K562 (cell line): Measurements from ENCODE around the gene HES4. TPM values are rescaled to one million over a fixed set of nuclear protein-coding genes. Genes with fewer than 3 reads are reported as not detected.

Source experiments
- ATAC-seq: fragments of 200-7000 bp; cut with Tn5 transposase; 3 replicates; pipeline ENCODE4 v1.9.1; 2020; ENCODE audit warnings: moderate library complexity
- BruUV-seq: library from RNA; stranded (reverse); fragments of 400-500 nt; replicated peaks from 2 replicates; lab custom pipeline; 2021; lab: Mats Ljungman, UMichigan
- CTCF ChIA-PET: fragments of 300-600 bp; formaldehyde crosslinking; extraction: SDS; loops from one replicate; lab custom pipeline; 2021; ENCODE audit warnings: low intra/inter-chr PET ratio; lab: Yijun Ruan, JAX
- POLR2A ChIA-PET: fragments of 300-600, 350-650 bp; sonication (Branson Sonifier 250); formaldehyde crosslinking; extraction: SDS; loops from one replicate; lab custom pipeline; 2021; ENCODE audit warnings: antibody characterized with exemption, inconsistent platforms; lab: Yijun Ruan, JAX
- DNase-seq, 4 experiments: peaks; one replicate each; pipeline versions ENCODE4 v3.0.0 to v3.0.0-alpha.2; 2011 to 2018; ENCODE audit warnings: low spot score in 3 of 4, mixed read lengths in 3 of 4; ENCODE audit errors: extremely low read depth in 1 of 4
- FAIRE-seq: peaks from 2 replicates; lab custom pipeline; 2011; peaks lifted over from hg19 to GRCh38; lab: Jason Lieb, UNC
- H2AFZ ChIP-seq: 2 replicates; pipeline ENCODE4 v1.6.0; 2011; ENCODE audit warnings: low read depth, low read length, control low read depth, inconsistent platforms
- H3K27ac ChIP-seq: fragments of 200-600 bp; 3 replicates; pipeline ENCODE4 v1.8.0; 2011; ENCODE audit warnings: low read depth, mild to moderate bottlenecking, control low read depth, inconsistent platforms, low read length, moderate library complexity, mixed read lengths; ENCODE audit errors: extremely low read depth
- H3K27me3 ChIP-seq, 2 experiments: fragments of 300-600 bp in 1 of 2; 2 replicates in 1 of 2; 3 replicates in 1 of 2; pipeline versions ENCODE4 v1.6.0 to v1.8.0; 2011; ENCODE audit warnings: inconsistent platforms in 2 of 2, low read length in 2 of 2, mild to moderate bottlenecking in 1 of 2, mixed read lengths in 1 of 2, moderate library complexity in 1 of 2; ENCODE audit not compliant: control insufficient read depth in 2 of 2, insufficient read depth in 2 of 2
- H3K36me3 ChIP-seq: fragments of 300-600 bp; 3 replicates; pipeline ENCODE4 v1.8.0; 2011; ENCODE audit warnings: mild to moderate bottlenecking, low read length, inconsistent platforms; ENCODE audit not compliant: control insufficient read depth, insufficient read depth
- H3K4me1 ChIP-seq, 2 experiments: fragments of 200-600 bp in 1 of 2; replicated peaks in 1 of 2; 2 replicates in 1 of 2; 3 replicates in 1 of 2; pipeline versions ENCODE4 v1.5.1 to v1.8.0; 2011; ENCODE audit warnings: inconsistent platforms in 2 of 2, low read length in 2 of 2, mild to moderate bottlenecking in 1 of 2, mixed read lengths in 1 of 2, moderate library complexity in 1 of 2; ENCODE audit not compliant: control insufficient read depth in 2 of 2, insufficient read depth in 2 of 2
- H3K4me2 ChIP-seq: 2 replicates; pipeline ENCODE4 v1.6.1; 2011; ENCODE audit warnings: low read length, control low read depth, inconsistent platforms, mixed read lengths; ENCODE audit not compliant: insufficient read depth
- H3K4me3 ChIP-seq: fragments of 200-600 bp; sonication (generic), shearing (Covaris generic); 2 replicates; pipeline ENCODE4 v1.5.1; 2016; ENCODE audit warnings: control low read depth, inconsistent platforms
- H3K79me2 ChIP-seq: fragments of 200-600 bp; 3 replicates; pipeline ENCODE4 v1.8.0; 2011; ENCODE audit warnings: low read length, inconsistent platforms; ENCODE audit not compliant: control insufficient read depth, insufficient read depth
- H3K9ac ChIP-seq, 2 experiments: 2 replicates each; pipeline versions ENCODE4 v1.6.0 to v1.6.1; 2011; ENCODE audit warnings: low read depth in 2 of 2, low read length in 2 of 2, control low read depth in 1 of 2, inconsistent platforms in 1 of 2, mild to moderate bottlenecking in 1 of 2, mixed read lengths in 1 of 2; ENCODE audit not compliant: insufficient read depth in 1 of 2
- H3K9me1 ChIP-seq: one replicate; pipeline ENCODE4 v1.6.0; 2011; ENCODE audit warnings: inconsistent platforms, mild to moderate bottlenecking, low read length, moderate library complexity; ENCODE audit not compliant: control insufficient read depth, insufficient read depth
- H3K9me3 ChIP-seq: replicated peaks from 2 replicates; pipeline ENCODE4 v1.5.1; 2011; ENCODE audit warnings: low read depth, low read length, inconsistent platforms; ENCODE audit not compliant: control insufficient read depth, insufficient read depth
- H4K20me1 ChIP-seq: replicated peaks from 2 replicates; pipeline ENCODE4 v1.6.1; 2011; ENCODE audit warnings: low read length, inconsistent platforms, mixed read lengths; ENCODE audit not compliant: control insufficient read depth, insufficient read depth
- COPS2 ChIP-seq: fragments of 450-650 bp; conservative IDR thresholded peaks from 2 replicates; pipeline ENCODE4 v1.6.1; 2016; ENCODE audit warnings: mild to moderate bottlenecking, moderate library complexity
- CREB1 ChIP-seq, 2 experiments: sonication (generic) in 1 of 2; formaldehyde crosslinking in 1 of 2; IDR thresholded peaks; 2 replicates each; pipeline versions ENCODE4 v1.6.1 to v1.8.0; 2012 to 2022; ENCODE audit warnings: inconsistent platforms in 1 of 2, mild to moderate bottlenecking in 1 of 2, missing genetic modification reagents in 1 of 2, moderate library complexity in 1 of 2
- HMGN3 ChIP-seq: IDR thresholded peaks from 2 replicates; pipeline ENCODE4 v1.6.1; 2011; ENCODE audit warnings: borderline replicate concordance, low read depth, mild to moderate bottlenecking, mixed read lengths, low read length; ENCODE audit not compliant: insufficient read length; ENCODE audit errors: extremely low read depth
- HNRNPH1 ChIP-seq: fragments of 200-400 bp; formaldehyde crosslinking; optimal IDR thresholded peaks from 2 replicates; pipeline ENCODE3; 2017; ENCODE audit warnings: low read depth, mild to moderate bottlenecking, low read length, moderate library complexity
- KAT8 ChIP-seq: fragments of 450-650 bp; IDR thresholded peaks from 2 replicates; pipeline ENCODE4 v1.6.1; 2016; ENCODE audit warnings: low read depth, mild to moderate bottlenecking
- PHF20 ChIP-seq: fragments of 450-650 bp; IDR thresholded peaks from 2 replicates; pipeline ENCODE4 v1.6.1; 2018; ENCODE audit not compliant: partially characterized antibody
- SUPT5H ChIP-seq: fragments of 450-650 bp; IDR thresholded peaks from 2 replicates; pipeline ENCODE4 v1.6.1; 2016
- TAF9B ChIP-seq: fragments of 450-650 bp; IDR thresholded peaks from 2 replicates; pipeline ENCODE4 v1.6.1; 2018; ENCODE audit warnings: mild to moderate bottlenecking; ENCODE audit not compliant: partially characterized antibody
- TFAP4 ChIP-seq: sonication (generic); formaldehyde crosslinking; IDR thresholded peaks from 2 replicates; pipeline ENCODE4 v1.8.0; 2022; ENCODE audit warnings: missing genetic modification reagents, mild to moderate bottlenecking, moderate library complexity, borderline replicate concordance
- UBTF ChIP-seq, 2 experiments: IDR thresholded peaks; 2 replicates each; pipeline ENCODE4 v1.6.1; 2012; ENCODE audit warnings: improper control_type of control experiment in 2 of 2, low read depth in 2 of 2, low read length in 2 of 2, borderline replicate concordance in 1 of 2
- ZNF445 ChIP-seq: fragments of 250-450 bp; sonication (Bioruptor Pico); IDR thresholded peaks from 2 replicates; pipeline ENCODE4 v1.4.0; 2020; ENCODE audit warnings: low read depth, mild to moderate bottlenecking, moderate library complexity
- WGBS: fragments of 100-300 bp; shearing (Covaris generic); methylation state at CpG from one replicate; pipeline ENCODE4 v1.1.6; 2016; ENCODE audit warnings: low coverage, mixed read lengths; ENCODE audit not compliant: insufficient coverage; ENCODE audit errors: missing lambda C conversion rate; 5-methylcytosine and 5-hydroxymethylcytosine counted together
- in situ Hi-C: fragments of 300-500 bp; cut with MboI; formaldehyde crosslinking; loops from 4 replicates; pipeline ENCODE4 v1.15.0; 2018; ENCODE audit warnings: inconsistent platforms, mixed read lengths
- intact Hi-C: fragments of 100-400 bp; cut with micrococcal nuclease; formaldehyde crosslinking; loops from 2 replicates; pipeline ENCODE4 v1.14.2; 2022
- polyA plus RNA-seq, 8 experiments: library from polyadenylated mRNA; depleted of rRNA in 4 of 8; stranded (reverse) in 5 of 8; unstranded in 3 of 8; fragments of >200 nt; fragmentation: Nextera tagmentation in 2 of 8; fragmentation: Illumina TruSeq in 1 of 8; extraction: Ambion mirVana in 2 of 8; extraction: Trizol in 1 of 8; gene quantifications; 2 replicates each; pipeline versions ENCODE4 v1.2.1 to v1.2.3, GENCODE V29; 2011 to 2014; ENCODE audit warnings: inconsistent platforms in 1 of 8, missing spikeins in 1 of 8
- total RNA-seq, 7 experiments: library from RNA; depleted of rRNA in 6 of 7; stranded (reverse); fragments of >200 nt in 6 of 7; fragmentation: Illumina TruSeq in 2 of 7; extraction: Trizol in 2 of 7; gene quantifications; 2 replicates each; pipeline versions ENCODE4 v1.2.1 to v1.2.3, GENCODE V29; 2011 to 2021; ENCODE audit warnings: low replicate concordance in 1 of 7
- TF ChIP-seq, protein P1 (sequence below): sonication (generic); formaldehyde crosslinking; IDR thresholded peaks from 2 replicates; pipeline ENCODE4 v1.8.1; 2023; ENCODE audit warnings: mild to moderate bottlenecking, missing genetic modification reagents

HES4 gene
- total and polyA plus RNA-seq, 9 of the 15 experiments (the other 6 are each of a cell fraction or from before 2014, with no cell fraction given), result 0.21 to 43.7 (median 5.3) TPM; not detected in 2

DNA sequence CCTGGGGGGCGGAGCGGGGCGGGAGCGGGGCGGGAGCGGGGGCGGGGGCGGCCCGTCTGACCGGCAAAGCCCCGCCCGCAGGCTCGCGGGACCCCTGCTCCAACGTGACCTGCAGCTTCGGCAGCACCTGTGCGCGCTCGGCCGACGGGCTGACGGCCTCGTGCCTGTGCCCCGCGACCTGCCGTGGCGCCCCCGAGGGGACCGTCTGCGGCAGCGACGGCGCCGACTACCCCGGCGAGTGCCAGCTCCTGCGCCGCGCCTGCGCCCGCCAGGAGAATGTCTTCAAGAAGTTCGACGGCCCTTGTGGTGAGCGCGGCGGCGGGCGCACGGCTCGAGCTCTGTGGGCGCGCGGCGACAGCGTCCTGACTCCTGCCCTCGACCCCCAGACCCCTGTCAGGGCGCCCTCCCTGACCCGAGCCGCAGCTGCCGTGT lies 41.2 kb upstream of the HES4 start (continued):
- TF ChIP-seq, protein P1, sequence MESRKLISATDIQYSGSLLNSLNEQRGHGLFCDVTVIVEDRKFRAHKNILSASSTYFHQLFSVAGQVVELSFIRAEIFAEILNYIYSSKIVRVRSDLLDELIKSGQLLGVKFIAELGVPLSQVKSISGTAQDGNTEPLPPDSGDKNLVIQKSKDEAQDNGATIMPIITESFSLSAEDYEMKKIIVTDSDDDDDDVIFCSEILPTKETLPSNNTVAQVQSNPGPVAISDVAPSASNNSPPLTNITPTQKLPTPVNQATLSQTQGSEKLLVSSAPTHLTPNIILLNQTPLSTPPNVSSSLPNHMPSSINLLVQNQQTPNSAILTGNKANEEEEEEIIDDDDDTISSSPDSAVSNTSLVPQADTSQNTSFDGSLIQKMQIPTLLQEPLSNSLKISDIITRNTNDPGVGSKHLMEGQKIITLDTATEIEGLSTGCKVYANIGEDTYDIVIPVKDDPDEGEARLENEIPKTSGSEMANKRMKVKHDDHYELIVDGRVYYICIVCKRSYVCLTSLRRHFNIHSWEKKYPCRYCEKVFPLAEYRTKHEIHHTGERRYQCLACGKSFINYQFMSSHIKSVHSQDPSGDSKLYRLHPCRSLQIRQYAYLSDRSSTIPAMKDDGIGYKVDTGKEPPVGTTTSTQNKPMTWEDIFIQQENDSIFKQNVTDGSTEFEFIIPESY (CRISPR knock-in tag), result peak; percentile 94

GRCh38 chr1:1040004-1040991 lies 40.4 kb upstream of the HES4 start:
- no TSS peak for BruUV-seq
- Histone ChIP-seq H3K27ac (no peak overlapping the region), H3K4me1 (peaks cover 8 to 83% of the 10 kb centered on the region in 2 experiments; a peak in 4 of 5 replicates), H3K4me3 (peak overlapping the region; percentile 26), H3K9ac (peak overlapping the region in 1 of 2 experiments; percentile 89; a peak in 3 of 4 replicates), H3K27me3 (no peaks in the 10 kb centered on the region), H3K4me2 (peak overlapping the region; percentile 73), H3K79me2 (no peaks in the 10 kb centered on the region; the same call in 2 of the 3 replicates), H3K9me3 (no peaks in the 10 kb centered on the region), H3K36me3 (peaks cover 50% of the 10 kb centered on the region; the same call in 2 of the 3 replicates), H2AFZ (peak overlapping the region; percentile 43; the same call in 1 of the 2 replicates), H4K20me1 (peaks cover 20% of the 10 kb centered on the region), H3K9me1 (no peaks in the 10 kb centered on the region)
- FAIRE-seq (peak; percentile 40), ATAC-seq (peak; percentile 99), DNase-seq (peak; percentile 92 to 99 (median 98))
- ChIA-PET CTCF (no interaction called here), POLR2A (interaction anchor here (0.5 to 1.1 kb wide), 8 partner anchors 9 to 128 kb away, joined by 3 to 4 read pairs (median 4); partner anchors contain the start of genes AGRN and ISG15)
- intact Hi-C loops (no loop called here), in situ Hi-C loops (no loop called here)
- WGBS, result 33% methylated on average over 64 of the region's 99 CpGs
- TF ChIP-seq PHF20, result peak; percentile 41
- TF ChIP-seq ZNF445 (CRISPR knock-in tag), result no peak
- TF ChIP-seq HMGN3, result peak; percentile 77
- peak; percentile 62 to 63; a peak in 1 of 4 replicates for TF ChIP-seq UBTF (IDR thresholded peaks at IDR 0.05; ENCODE audit: borderline replicate concordance in 1 of 2, low read depth in 2 of 2, low read length in 2 of 2)
- TF ChIP-seq CREB1 (IDR thresholded peaks at IDR 0.05), result peak; percentile 44; the same call in 1 of the 2 replicates
- TF ChIP-seq CREB1 (CRISPR knock-in tag; IDR thresholded peaks at IDR 0.05), result 0 out of 2 replicates have a peak, but pooled peaks have one; percentile 13
- no peak for TF ChIP-seq SUPT5H
- no peak for TF ChIP-seq HNRNPH1
- no peak for TF ChIP-seq TAF9B
- no peak for TF ChIP-seq KAT8
- TF ChIP-seq TFAP4 (CRISPR knock-in tag), result peak; percentile 68; the same call in 1 of the 2 replicates
- no peak for TF ChIP-seq COPS2
